Neural cell (in vitro differentiated cells): ENCODE measurements around the gene LRRC4B.

ENCODE experiments used
- EP300 ChIP-seq: fragments of 450-650 bp; conservative IDR thresholded peaks from 2 replicates; pipeline ENCODE4 v1.6.1; 2014; ENCODE audit warnings: antibody characterized with exemption, mild to moderate bottlenecking, moderate library complexity; ENCODE audit not compliant: poor library complexity, severe bottlenecking
- EZH2 ChIP-seq: fragments of 200-600, 300-800 bp; shearing (Covaris generic), sonication (generic); IDR thresholded peaks from 2 replicates; pipeline ENCODE4 v1.6.1; 2014; ENCODE audit warnings: antibody characterized with exemption, low read length, borderline replicate concordance, mild to moderate bottlenecking; ENCODE audit not compliant: insufficient read depth, poor library complexity, severe bottlenecking
- POLR2AphosphoS5 ChIP-seq: IDR thresholded peaks from 2 replicates; pipeline ENCODE4 v1.6.1; 2012
- RAD21 ChIP-seq: fragments of 450-650 bp; conservative IDR thresholded peaks from 2 replicates; pipeline ENCODE4 v1.6.1; 2014; ENCODE audit warnings: antibody characterized with exemption, mild to moderate bottlenecking, moderate library complexity
- TAF1 ChIP-seq: IDR thresholded peaks from 2 replicates; pipeline ENCODE4 v1.6.1; 2012; ENCODE audit warnings: low read depth
- TF ChIP-seq, protein P1 (sequence below): fragments of 450-650 bp; IDR thresholded peaks from 2 replicates; pipeline ENCODE4 v1.5.1; 2014; ENCODE audit warnings: antibody characterized with exemption, mild to moderate bottlenecking, moderate library complexity; ENCODE audit not compliant: poor library complexity, severe bottlenecking
- TF ChIP-seq, protein P2 (sequence below): IDR thresholded peaks from 2 replicates; pipeline ENCODE4 v1.6.1; 2012; ENCODE audit warnings: borderline replicate concordance

DNA sequence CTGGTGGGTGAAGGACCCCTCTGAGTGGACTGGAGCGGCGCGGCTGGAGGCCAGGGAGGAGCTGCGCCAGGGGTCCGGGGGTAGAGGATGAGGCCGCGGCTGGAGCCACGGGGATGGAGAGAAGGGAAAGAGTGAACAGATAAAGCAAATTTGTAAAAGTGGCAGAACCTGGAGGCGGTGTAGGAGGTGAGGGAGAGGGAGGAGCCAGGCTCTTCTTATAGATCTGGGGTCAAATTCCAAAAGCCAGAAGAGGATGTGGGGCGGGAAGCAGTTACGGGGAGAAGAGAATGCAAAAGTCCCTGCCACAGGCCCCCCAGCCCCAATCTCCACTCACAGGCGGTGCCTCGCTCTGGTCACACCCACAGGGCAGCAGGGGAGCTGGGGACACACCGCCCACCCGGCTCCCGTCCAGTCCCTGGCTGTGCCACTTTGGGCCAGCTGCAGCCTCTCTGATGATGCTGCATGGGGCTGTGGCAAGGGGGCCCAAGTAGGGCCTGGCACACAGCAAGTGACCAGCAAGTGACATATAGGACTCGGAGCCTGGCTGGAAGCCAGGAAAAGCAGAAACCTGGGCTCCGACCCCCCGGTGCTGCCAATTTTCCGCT lies 11.1 kb downstream of the LRRC4B start:
- TF ChIP-seq, protein P1, sequence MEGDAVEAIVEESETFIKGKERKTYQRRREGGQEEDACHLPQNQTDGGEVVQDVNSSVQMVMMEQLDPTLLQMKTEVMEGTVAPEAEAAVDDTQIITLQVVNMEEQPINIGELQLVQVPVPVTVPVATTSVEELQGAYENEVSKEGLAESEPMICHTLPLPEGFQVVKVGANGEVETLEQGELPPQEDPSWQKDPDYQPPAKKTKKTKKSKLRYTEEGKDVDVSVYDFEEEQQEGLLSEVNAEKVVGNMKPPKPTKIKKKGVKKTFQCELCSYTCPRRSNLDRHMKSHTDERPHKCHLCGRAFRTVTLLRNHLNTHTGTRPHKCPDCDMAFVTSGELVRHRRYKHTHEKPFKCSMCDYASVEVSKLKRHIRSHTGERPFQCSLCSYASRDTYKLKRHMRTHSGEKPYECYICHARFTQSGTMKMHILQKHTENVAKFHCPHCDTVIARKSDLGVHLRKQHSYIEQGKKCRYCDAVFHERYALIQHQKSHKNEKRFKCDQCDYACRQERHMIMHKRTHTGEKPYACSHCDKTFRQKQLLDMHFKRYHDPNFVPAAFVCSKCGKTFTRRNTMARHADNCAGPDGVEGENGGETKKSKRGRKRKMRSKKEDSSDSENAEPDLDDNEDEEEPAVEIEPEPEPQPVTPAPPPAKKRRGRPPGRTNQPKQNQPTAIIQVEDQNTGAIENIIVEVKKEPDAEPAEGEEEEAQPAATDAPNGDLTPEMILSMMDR = no peak
- no peak for TF ChIP-seq EP300
- no peak for TF ChIP-seq POLR2AphosphoS5
- no peak for TF ChIP-seq RAD21
- TF ChIP-seq, protein P2, sequence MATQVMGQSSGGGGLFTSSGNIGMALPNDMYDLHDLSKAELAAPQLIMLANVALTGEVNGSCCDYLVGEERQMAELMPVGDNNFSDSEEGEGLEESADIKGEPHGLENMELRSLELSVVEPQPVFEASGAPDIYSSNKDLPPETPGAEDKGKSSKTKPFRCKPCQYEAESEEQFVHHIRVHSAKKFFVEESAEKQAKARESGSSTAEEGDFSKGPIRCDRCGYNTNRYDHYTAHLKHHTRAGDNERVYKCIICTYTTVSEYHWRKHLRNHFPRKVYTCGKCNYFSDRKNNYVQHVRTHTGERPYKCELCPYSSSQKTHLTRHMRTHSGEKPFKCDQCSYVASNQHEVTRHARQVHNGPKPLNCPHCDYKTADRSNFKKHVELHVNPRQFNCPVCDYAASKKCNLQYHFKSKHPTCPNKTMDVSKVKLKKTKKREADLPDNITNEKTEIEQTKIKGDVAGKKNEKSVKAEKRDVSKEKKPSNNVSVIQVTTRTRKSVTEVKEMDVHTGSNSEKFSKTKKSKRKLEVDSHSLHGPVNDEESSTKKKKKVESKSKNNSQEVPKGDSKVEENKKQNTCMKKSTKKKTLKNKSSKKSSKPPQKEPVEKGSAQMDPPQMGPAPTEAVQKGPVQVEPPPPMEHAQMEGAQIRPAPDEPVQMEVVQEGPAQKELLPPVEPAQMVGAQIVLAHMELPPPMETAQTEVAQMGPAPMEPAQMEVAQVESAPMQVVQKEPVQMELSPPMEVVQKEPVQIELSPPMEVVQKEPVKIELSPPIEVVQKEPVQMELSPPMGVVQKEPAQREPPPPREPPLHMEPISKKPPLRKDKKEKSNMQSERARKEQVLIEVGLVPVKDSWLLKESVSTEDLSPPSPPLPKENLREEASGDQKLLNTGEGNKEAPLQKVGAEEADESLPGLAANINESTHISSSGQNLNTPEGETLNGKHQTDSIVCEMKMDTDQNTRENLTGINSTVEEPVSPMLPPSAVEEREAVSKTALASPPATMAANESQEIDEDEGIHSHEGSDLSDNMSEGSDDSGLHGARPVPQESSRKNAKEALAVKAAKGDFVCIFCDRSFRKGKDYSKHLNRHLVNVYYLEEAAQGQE = no peak
- TF ChIP-seq TAF1 = no peak
- no peak for TF ChIP-seq EZH2
